IPS DF 6.9 (cell line): ENCODE measurements around the gene AFAP1.
"Not testable (repeated sequence)": the region's sequence is repeated elsewhere in the genome, so short reads cannot be mapped to it uniquely, and the experiment has no call there.

ENCODE experiments used
- DNase-seq: peaks from one replicate; pipeline ENCODE4 v3.0.0-alpha.2; 2013; ENCODE audit warnings: low read depth, low spot score
- H3K27ac ChIP-seq: one replicate; pipeline ENCODE4 v1.5.1; 2013; ENCODE audit warnings: low read length, control low read depth
- H3K27me3 ChIP-seq: 2 replicates; pipeline ENCODE4 v1.6.1; 2013; ENCODE audit warnings: mild to moderate bottlenecking, low read length; ENCODE audit not compliant: control insufficient read depth, insufficient read depth
- H3K36me3 ChIP-seq: 2 replicates; pipeline ENCODE4 v1.6.1; 2013; ENCODE audit warnings: low read length; ENCODE audit not compliant: control insufficient read depth, insufficient read depth
- H3K4me1 ChIP-seq: 2 replicates; pipeline ENCODE4 v1.6.1; 2013; ENCODE audit warnings: low read length; ENCODE audit not compliant: control insufficient read depth, insufficient read depth
- H3K4me3 ChIP-seq: 2 replicates; pipeline ENCODE4 v1.5.1; 2013; ENCODE audit warnings: mild to moderate bottlenecking, low read length
- H3K9me3 ChIP-seq: 2 replicates; pipeline ENCODE4 v1.6.1; 2013; ENCODE audit warnings: low read length, inconsistent platforms; ENCODE audit not compliant: control insufficient read depth, insufficient read depth
- WGBS: extraction: QIAGEN DNeasy Blood & Tissue Kit; methylation state at CpG from one replicate; pipeline ENCODE4 v1.1.7; 2013; ENCODE audit warnings: mixed read lengths, missing lambda C conversion rate; ENCODE audit not compliant: insufficient read length, insufficient coverage; 5-methylcytosine and 5-hydroxymethylcytosine counted together

Gene AFAP1

DNA sequence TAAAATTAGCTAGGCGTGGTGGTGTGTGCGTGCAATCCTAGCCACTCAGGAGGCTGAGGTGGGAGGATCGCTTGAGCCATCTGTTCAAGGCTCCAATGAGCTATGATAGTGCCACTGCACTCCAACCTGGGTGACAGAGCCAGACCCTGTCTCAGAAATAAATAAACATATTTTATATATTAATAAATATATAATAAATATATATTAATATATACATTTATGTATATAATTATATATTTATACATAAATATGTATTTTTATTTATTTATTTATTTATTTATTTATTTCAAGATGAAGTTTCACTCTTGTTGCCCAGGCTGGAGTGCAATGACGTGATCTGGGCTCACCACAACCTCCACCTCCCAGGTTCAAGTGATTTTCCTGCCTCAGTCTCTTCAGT, 4.0 kb upstream of the AFAP1 start:
- not testable (repeated sequence) for H3K36me3 ChIP-seq, DNase-seq, H3K27ac ChIP-seq, H3K27me3 ChIP-seq, H3K9me3 ChIP-seq, H3K4me3 ChIP-seq, H3K4me1 ChIP-seq
- WGBS, result no CpG with 5 or more reads among the region's 4 CpGs

DNA sequence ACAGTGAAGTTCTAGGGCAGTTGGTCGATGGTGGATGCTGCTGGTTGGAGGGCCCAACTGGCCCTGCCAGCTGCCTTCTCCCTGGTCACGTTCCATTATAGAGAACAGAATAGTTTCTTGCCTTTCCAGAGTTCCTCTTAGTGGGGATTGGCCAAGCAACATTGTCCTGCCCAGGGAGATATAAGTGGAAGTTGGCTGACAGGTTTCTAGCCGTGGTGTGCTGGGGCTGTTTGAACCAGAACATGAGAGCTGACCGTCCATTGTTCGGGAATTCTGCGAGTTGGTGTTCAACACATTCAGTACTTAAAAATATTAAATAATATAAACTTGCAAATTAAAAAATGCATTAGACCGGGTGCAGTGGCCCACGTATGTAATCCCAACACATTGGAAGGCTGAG, 3.5 kb upstream of the AFAP1 start:
- no peaks in the 10 kb centered on the region for H3K9me3 ChIP-seq
- no CpG with 5 or more reads among the region's 8 CpGs for WGBS
- H3K27ac ChIP-seq, result no peak overlapping the region
- DNase-seq, result no peak
- no peaks in the 10 kb centered on the region for H3K36me3 ChIP-seq
- peaks cover 6% of the 10 kb centered on the region; the same call in 1 of the 2 replicates for H3K4me1 ChIP-seq
- no peak overlapping the region for H3K4me3 ChIP-seq
- no peaks in the 10 kb centered on the region for H3K27me3 ChIP-seq

DNA sequence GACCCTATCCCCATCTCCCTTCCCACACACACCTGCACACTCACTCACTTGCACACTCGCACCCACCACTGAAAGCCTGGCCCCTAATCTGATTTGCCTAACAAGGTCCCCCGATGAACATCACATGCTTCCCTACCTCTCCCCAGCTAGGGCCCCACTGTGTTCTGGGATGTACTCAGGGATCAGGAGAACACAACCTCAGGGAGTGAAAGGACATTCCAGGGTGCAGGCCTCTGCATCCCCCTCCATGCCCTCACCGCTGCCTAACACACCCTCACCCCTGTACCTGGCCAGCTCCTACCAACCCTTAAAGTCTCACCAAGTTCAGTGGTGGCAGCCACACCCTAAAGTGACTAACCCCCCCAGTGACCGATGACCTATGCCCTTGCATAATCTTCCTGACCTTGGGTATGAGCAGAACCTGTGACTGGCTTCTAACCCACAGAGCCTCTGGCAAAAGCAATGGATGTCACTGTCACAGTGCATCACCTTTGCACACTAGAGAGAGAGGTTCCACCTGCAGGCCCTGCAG, 2.4 kb upstream of the AFAP1 start:
- Histone ChIP-seq H3K27me3 (no peaks in the 10 kb centered on the region), H3K27ac (no peak overlapping the region), H3K9me3 (no peaks in the 10 kb centered on the region), H3K4me3 (no peak overlapping the region), H3K36me3 (no peaks in the 10 kb centered on the region), H3K4me1 (peaks cover 6% of the 10 kb centered on the region; the same call in 1 of the 2 replicates)
- no peak for DNase-seq
- WGBS, result no CpG with 5 or more reads among the region's 4 CpGs

DNA sequence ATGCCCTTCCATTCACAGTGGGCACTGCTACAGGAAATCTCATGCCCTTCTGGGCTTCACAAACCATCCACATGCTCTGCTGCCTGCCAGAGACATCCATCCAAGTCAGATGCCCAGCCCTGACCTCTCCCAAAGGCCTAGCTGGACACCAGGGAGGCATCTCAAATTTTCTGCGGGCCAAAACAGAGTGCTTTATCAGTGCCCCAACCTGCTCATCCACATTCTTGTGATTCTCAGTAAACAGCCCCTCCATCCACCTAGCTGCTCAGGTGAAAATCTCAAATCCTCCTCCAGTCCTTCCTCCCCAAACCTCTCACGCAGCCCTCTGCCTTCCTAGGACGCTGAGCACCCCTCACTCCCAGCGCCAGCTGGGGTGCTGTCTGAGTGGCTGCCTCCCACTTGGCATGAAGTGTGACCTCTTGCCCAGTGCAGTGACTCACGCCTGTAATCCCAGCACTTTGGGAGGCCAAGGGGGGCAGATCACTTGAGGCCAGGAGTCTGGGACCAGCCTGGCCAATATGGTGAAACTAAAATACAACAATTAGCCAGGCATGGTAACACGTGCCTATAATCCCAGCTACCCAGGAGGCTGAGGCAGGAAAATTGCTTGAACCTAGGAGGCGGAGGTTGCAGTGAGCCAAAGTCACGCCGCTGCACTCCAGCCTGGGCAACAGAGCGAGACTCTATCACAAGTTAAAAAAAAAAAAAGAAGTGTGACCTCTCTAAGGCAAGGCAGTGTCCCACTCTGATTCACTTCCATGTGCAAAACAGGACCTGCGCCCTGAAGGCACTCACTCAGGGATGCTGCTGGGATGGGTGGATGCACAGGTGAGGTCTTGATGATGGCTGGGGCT, 1.7 kb upstream of the AFAP1 start:
- no peak for DNase-seq
- Histone ChIP-seq H3K9me3 (no peaks in the 10 kb centered on the region), H3K27me3 (no peaks in the 10 kb centered on the region), H3K4me3 (no peak overlapping the region), H3K36me3 (no peaks in the 10 kb centered on the region), H3K4me1 (peaks cover 6% of the 10 kb centered on the region; the same call in 1 of the 2 replicates), H3K27ac (no peak overlapping the region)
- WGBS, result no CpG with 5 or more reads among the region's 11 CpGs

DNA sequence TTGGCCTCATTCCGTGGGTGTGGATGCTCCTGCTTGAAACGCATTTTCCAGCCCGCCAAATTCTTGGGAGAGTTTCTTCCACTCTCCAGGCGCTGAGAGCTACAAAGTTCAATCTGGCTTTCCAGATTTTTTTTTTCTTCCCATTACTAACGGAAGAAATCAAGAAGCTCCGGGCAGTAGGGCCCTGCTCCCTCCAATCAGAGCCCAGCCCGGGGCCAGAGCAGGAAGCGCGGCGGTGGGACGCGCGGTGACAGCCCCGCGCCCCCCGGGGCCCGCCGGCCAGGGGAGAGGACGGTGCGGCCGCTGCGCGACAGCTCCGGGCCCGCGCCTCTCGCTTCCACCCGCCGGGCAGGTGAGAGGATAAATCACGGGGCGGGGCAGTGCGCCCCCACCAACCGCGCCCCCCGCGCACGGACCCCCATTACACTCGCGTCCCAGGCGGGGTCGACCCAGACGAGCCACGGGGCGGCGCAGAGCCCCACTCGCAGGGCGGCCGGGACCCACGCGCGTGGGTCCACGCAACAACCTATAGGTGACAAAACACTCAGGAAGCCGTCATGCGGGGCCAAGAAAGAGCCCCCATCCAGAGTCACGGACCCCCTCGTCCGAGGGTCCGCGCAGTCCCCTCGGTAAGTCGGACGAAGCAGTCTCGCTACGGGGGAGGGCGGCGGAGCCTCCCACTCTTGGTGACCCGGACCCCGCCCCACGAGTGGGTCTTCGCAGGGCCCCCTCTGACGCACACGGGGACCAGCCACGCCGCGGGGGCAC, 868 bp downstream of the AFAP1 start:
- no peaks in the 10 kb centered on the region for H3K36me3 ChIP-seq
- DNase-seq, result no peak
- H3K27ac ChIP-seq, result no peak overlapping the region

DNA sequence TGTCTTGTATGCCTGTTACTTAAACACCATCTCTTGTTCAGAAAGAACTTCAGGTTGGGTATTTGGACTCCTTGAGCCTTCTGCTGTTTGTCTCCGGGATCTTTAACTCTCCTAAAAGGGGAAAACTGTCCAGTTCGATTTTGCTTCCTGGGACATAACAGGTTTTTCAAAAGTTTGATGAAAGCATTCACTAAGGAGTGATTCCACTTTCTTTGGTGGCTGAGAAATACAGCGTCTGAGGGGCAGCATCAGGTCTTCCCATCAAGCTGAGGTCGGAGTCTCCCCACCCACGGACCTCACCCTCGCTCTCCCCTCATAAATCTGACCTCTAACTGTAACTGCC, 1.4 kb downstream of the AFAP1 start:
- Histone ChIP-seq H3K36me3 (no peaks in the 10 kb centered on the region), H3K4me1 (peaks cover 6% of the 10 kb centered on the region; the same call in 1 of the 2 replicates), H3K27ac (no peak overlapping the region), H3K4me3 (peak overlapping the region; percentile 67; the same call in 1 of the 2 replicates), H3K27me3 (no peaks in the 10 kb centered on the region), H3K9me3 (no peaks in the 10 kb centered on the region)
- no CpG with 5 or more reads among the region's 6 CpGs for WGBS
- DNase-seq, result no peak

More for the DNA sequence above, 868 bp downstream of the AFAP1 start:
- Histone ChIP-seq H3K4me1 (peaks cover 6% of the 10 kb centered on the region; the same call in 1 of the 2 replicates), H3K4me3 (peak overlapping the region; percentile 67), H3K9me3 (no peaks in the 10 kb centered on the region), H3K27me3 (no peaks in the 10 kb centered on the region)
- no CpG with 5 or more reads among the region's 75 CpGs for WGBS

DNA sequence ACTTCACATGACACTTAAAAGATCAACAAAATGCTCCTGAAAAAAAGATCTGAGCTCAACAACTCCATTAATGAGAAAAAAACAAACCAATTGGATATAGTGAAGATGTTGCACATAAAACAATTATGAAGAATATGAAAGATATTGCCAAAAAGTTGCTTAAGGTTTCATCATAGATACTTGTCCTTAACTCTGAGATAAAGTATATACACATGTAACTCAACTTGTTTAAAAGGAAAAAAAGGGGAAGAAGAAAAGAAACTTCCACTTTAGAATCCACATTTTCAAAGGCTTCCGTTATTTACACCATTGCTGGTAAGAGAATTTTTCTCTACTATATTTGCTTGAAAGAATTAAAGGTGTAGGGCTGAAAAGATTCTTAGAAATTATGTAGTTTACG, 2.7 kb downstream of the AFAP1 start:
- no CpG with 5 or more reads among the region's 2 CpGs for WGBS
- H3K27ac ChIP-seq, result no peak overlapping the region
- no peaks in the 10 kb centered on the region for H3K9me3 ChIP-seq
- no peaks in the 10 kb centered on the region for H3K27me3 ChIP-seq
- no peaks in the 10 kb centered on the region for H3K36me3 ChIP-seq
- H3K4me1 ChIP-seq, result peaks cover 6% of the 10 kb centered on the region; the same call in 1 of the 2 replicates
- H3K4me3 ChIP-seq, result no peak overlapping the region
- no peak for DNase-seq

DNA sequence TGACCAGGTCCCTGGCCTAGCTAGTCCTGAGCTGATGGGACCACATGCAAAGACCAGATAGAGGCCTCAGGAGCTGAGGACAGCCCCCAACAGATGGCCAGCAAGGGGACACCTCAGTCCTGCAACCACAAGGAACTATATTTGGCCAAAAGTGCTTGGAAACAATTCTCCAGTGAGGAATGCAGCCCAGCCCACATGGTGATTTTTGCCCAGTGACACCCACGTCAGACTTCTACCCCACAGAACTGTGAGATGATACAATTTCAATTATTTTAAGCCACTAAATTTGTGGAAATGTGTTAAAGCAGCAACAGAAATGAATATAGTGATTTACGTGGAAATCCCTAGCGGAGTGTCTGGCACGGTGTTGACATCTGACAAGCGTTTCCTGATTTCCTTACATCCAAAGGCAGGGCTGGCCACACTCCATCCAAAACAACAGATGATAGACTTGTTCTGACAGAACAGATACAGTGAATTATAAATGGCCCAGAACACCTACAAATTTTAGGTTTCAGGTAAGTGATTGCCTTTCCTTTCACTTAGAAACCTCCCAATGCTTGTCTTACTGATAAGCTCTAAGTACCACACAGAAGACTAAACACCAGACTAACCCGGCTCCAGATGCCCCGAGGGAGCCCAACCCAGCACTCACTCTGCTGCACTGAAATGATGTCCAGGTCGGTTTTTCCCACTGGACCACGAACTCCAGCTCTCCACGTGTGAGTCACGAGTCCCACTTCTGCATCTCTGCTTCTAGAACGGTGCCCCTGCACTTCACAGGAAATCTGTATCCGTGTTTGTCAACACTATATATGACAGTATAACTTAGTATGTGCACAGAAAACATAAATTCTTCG, 5.8 kb downstream of the AFAP1 start:
- no peak for DNase-seq
- no peaks in the 10 kb centered on the region for H3K27me3 ChIP-seq
- H3K9me3 ChIP-seq, result no peaks in the 10 kb centered on the region
- no peak overlapping the region for H3K27ac ChIP-seq
- H3K36me3 ChIP-seq, result no peaks in the 10 kb centered on the region
- no CpG with 5 or more reads among the region's 14 CpGs for WGBS
- no peak overlapping the region for H3K4me3 ChIP-seq
- peaks cover 4% of the 10 kb centered on the region; the same call in 1 of the 2 replicates for H3K4me1 ChIP-seq

DNA sequence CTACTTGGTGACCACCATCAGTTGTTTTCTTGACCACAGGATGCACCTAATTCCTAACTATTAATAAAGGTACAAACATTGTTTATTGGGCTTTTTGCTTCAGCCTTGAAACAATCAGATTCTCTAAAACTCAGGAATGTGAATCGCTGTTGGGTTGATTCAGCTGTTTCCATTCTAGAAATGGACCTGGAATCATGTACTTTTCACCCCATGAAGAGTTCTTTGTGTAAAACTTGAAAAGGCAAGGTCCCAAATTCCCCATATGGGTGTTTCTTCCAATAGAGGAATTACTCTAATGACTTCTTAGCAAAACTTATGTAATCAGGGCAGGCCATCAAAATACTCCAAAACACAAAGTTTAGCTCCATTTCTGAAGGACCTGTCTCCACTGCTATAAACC, 7.4 kb downstream of the AFAP1 start:
- H3K9me3 ChIP-seq, result no peaks in the 10 kb centered on the region
- H3K4me1 ChIP-seq, result no peaks in the 10 kb centered on the region
- DNase-seq, result no peak
- no peaks in the 10 kb centered on the region for H3K36me3 ChIP-seq
- H3K27me3 ChIP-seq, result no peaks in the 10 kb centered on the region
- no peak overlapping the region for H3K27ac ChIP-seq
- H3K4me3 ChIP-seq, result no peak overlapping the region
- WGBS, result no CpG with 5 or more reads among the region's 1 CpG
